Measurements from ENCODE around the gene ZNF236.

DNA sequence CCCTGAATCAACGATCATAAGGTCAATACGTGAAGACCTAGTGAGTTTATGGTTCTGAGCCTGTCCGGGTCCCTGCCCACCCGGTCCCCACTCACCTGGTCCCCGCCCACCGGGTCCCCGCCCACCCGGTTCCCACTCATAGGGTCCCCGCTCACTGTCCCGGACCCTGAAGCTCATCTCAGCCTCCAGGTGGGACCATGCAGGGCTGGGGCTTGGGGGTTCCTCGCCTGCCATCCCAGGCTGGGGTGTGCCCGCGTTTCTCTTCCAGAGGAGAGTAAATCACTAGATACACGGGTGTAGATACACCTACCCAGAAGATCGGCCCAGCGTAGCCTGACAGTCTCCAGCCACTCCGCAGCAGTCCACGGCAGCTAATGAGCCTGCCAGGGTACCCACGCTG is 178.7 kb downstream of the ZNF236 start:
- TF ChIP-seq, protein P1, sequence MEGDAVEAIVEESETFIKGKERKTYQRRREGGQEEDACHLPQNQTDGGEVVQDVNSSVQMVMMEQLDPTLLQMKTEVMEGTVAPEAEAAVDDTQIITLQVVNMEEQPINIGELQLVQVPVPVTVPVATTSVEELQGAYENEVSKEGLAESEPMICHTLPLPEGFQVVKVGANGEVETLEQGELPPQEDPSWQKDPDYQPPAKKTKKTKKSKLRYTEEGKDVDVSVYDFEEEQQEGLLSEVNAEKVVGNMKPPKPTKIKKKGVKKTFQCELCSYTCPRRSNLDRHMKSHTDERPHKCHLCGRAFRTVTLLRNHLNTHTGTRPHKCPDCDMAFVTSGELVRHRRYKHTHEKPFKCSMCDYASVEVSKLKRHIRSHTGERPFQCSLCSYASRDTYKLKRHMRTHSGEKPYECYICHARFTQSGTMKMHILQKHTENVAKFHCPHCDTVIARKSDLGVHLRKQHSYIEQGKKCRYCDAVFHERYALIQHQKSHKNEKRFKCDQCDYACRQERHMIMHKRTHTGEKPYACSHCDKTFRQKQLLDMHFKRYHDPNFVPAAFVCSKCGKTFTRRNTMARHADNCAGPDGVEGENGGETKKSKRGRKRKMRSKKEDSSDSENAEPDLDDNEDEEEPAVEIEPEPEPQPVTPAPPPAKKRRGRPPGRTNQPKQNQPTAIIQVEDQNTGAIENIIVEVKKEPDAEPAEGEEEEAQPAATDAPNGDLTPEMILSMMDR (IDR thresholded peaks at IDR 0.05), result no peak
- TF ChIP-seq POLR2A (IDR thresholded peaks at IDR 0.05), result no peak
